PC-3 (cell line): Measurements from ENCODE around the gene PARP3.

Experiments used
- EZH2 ChIP-seq: fragments of 300-600 bp; sonication (generic); IDR thresholded peaks from one replicate; pipeline ENCODE4 v1.6.1; 2017; ENCODE audit warnings: antibody characterized with exemption, mild to moderate bottlenecking, low read length; ENCODE audit not compliant: unreplicated experiment
- TF ChIP-seq, protein P1 (sequence below): fragments of 300-600 bp; sonication (generic); conservative IDR thresholded peaks from 2 replicates; pipeline ENCODE4 v1.5.1; 2017; ENCODE audit warnings: antibody characterized with exemption, low read depth, mild to moderate bottlenecking, low read length

DNA sequence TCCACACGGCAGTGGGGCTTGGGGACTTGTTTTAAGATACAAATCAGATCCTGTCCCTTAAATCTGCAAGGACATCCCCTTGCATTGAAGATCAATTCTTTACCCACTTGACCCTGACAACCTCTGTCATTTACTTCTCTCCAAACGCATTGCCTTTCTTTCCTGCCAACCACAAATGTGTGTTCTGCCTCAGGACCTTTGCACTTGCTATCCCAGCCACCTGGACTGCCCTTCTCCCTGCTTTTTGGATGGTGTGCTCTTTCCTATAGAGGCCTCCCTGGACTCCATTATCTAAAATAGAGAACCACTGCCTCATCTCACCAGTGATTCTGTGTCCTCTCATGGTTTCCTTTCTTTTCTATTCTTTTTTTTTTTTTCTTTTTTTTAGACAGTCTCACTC, 55.0 kb downstream of the PARP3 start:
- TF ChIP-seq, protein P1, sequence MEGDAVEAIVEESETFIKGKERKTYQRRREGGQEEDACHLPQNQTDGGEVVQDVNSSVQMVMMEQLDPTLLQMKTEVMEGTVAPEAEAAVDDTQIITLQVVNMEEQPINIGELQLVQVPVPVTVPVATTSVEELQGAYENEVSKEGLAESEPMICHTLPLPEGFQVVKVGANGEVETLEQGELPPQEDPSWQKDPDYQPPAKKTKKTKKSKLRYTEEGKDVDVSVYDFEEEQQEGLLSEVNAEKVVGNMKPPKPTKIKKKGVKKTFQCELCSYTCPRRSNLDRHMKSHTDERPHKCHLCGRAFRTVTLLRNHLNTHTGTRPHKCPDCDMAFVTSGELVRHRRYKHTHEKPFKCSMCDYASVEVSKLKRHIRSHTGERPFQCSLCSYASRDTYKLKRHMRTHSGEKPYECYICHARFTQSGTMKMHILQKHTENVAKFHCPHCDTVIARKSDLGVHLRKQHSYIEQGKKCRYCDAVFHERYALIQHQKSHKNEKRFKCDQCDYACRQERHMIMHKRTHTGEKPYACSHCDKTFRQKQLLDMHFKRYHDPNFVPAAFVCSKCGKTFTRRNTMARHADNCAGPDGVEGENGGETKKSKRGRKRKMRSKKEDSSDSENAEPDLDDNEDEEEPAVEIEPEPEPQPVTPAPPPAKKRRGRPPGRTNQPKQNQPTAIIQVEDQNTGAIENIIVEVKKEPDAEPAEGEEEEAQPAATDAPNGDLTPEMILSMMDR: no peak
- TF ChIP-seq EZH2: no peak
